GM18505 (cell line): ENCODE measurements around the gene COX6B2.
"Not testable (repeated sequence)": the region's sequence is repeated elsewhere in the genome, so short reads cannot be mapped to it uniquely, and the experiment has no call there.

Experiments
- ATAC-seq: cut with Tn5 transposase; IDR thresholded peaks from one replicate; pipeline ENCODE4 v1.9.1; 2021; ENCODE audit not compliant: unreplicated experiment
- POLR2A ChIP-seq: IDR thresholded peaks from 4 replicates; pipeline ENCODE4 v1.6.1; 2011; ENCODE audit warnings: borderline replicate concordance; ENCODE audit not compliant: insufficient read depth, insufficient read length; ENCODE audit errors: extremely low read depth

COX6B2 gene

DNA sequence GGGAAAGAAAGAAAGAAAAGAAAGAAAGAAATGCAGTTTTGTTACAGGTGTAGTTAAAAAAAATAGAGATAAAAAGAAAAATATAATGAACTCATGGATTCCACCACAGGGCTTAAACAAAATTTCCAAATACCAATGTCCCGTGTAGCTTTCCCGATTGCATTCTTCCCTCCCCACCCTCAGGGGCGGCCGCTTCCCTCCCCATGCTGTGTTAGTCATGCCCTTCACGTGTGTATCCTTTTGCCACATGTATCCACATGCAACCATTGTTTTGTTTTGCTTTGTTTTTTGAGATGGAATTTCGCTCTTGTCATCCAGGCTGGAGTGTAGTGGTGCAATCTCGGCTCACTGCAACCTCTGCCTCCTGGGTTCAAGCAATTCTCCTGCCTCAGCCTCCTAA lies 18.4 kb downstream of the COX6B2 start:
- TF ChIP-seq POLR2A: no peak
- ATAC-seq: no peak

DNA sequence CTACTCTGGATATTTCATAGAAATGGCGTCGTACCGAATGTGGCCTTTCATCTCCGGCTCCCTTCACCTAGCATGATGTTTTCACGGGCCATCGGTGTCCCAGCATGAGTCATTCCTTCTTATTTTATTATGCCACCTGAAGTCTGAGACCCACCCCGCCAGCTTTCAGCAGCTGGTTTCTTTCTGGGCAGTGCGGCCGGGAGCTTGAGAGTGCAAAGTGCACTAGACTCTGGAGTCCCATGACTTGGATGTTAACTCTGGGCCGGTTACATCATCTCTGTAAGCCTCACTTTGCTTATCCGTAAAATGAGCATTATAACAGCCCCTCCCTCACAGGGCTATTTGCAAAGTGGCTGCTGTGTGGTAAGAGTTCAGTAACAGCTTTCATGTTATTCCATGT lies 20.6 kb downstream of the COX6B2 start:
- no peak for TF ChIP-seq POLR2A
- no peak for ATAC-seq

DNA sequence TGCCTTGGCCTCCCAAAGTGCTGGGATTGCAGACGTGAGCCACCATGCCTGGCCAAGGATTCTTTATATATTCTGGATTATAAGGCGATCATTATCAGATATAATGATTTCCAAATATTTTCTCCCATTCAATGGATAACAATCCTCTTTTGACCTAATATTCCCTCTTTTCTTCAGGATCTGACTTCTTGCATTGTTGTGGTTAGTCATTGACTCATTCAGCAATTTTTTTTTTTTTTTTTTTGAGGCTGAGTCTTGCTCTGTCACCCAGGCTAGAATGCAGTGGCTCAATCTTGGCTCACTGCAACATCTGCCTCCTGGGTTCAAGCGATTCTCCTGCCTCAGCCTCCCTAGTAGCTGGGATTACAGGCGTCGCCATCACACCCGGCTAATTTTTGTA lies 24.7 kb downstream of the COX6B2 start:
- ATAC-seq: not testable (repeated sequence)

DNA sequence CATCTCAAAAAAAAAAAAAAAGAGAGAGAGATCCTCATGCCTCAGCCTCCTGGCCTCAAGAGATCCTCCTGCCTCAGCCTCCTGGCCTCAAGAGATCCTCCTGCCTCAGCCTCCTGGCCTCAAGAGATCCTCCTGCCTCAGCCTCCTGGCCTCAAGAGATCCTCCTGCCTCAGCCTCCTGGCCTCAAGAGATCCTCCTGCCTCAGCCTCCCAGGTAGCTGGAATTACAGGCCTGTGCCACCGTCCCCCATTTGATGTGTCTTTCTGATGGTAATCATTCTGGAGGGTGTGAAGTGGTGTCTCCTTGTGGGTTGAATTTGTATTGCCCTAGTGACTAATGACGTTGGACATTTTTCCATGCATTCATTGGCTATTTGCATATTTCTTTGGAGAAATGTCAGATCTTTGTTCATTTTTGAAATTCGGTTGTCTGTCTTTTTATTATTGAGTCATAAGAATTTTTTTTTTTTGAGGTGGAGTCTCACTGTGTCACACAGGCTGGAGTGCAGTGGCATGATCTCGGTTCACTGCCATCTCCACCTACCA lies 25.7 kb downstream of the COX6B2 start:
- not testable (repeated sequence) for ATAC-seq

DNA sequence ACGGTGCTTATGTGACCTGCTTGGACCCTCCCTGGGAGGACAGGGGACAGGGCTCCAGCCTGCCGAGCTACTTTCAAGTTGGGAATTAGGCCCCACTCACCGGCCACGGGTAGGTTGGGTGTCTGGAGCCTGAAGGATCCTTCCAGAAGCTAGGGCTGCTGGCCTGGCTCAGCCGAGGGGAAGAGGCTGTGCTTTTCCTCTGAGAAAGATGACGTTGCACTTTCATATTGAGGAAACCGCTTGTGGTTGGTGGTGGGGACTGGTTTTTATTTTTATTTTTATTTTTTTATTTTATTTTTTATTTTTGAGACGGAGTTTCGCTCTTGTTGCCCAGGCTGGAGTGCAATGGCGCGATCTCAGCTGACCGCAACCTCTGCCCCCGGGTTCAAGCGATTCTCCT lies 29.3 kb downstream of the COX6B2 start, which contains the start of gene TMEM150B:
TSS of gene TMEM150B (minus strand) at position 170 of the 400 bp plus-strand sequence. CDS start 4,305 bp downstream, outside the sequence.
- no peak for TF ChIP-seq POLR2A
- ATAC-seq: no peak

DNA sequence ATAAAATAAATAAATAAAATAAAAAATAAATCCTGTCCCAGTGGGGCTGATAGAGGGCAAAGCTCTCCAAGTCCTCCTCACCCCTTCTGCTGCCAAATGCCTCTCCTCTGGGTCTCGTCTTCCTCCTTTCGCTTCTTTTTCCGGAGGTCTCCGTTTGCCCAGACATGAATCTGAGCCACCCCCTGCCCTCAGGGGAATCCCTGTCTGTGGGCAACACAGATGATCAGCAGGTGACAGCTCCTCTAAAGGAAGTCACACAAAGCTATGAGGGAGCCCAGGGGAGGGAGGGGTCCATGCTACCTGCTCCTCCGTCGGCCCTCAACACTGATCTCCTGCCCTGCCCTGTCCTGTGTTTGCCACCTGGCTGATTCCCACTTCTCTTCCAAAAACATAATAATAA lies 29.9 kb downstream of the COX6B2 start:
- no peak for TF ChIP-seq POLR2A
- ATAC-seq: no peak

DNA sequence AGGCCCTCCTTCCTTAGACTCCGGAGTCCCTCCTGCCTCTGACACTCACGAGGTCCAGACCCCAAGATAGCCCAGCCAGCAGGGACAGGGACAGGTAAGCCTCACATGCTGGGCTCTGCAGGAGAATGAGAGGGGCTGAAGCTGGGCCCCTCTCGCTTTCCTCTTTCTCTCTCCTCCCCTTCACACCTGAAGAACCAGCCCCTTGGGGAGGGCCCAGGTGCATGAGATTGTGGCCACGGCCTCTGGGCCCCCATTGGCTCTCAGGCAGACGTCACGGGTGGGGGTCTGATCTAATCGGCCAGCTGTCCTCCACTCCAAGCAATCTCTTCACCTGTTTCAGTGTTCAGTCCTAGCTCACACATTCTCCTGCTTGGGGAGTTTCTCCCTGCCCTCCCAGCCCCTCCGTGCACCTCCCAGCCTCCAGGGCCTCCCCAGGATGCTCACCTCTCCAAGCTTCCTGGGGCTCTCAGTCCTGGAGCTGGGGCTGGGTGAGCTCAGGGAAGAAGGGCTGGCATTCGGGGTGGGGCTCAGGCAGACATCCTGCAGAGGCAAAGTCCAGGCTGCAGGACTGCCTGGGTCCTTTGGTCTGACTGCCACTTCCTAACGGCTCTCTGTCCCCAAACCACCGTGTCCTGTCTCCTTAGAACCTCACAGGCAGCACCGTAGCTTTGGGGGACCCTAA lies 32.2 kb downstream of the COX6B2 start:
- no peak for ATAC-seq
- TF ChIP-seq POLR2A: no peak

DNA sequence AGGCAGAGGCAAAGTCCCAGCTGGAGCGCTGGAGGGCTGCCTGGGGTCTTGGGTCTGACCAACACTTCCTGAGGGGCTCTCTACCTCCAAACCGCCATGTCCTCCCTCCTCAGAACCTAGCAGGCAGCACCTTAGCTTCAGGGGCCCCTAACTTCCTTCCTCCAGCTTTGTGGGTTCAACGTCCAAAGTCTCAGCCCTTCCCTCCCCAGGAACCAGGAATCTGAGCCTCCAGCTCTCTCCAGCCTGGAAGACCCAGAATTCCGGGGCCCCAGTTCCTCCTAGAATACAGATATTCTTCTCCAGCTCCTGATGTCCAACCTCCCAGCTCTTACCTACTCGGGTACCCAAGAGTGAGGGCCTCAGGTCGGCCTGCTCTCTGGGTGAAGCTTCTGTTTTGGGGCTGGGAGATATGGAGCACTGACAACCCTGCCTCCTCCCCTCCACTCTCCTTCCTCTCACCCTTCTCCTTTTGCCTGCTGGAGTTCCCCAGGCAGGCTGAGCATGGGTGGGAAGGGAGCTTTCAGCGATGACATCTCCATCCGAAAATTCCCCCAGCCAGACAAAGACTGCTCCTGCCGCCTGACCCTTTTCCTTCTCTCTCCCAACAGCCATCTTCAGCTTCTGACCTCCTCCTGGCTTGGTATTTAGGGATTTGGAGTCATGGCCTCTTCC lies 32.9 kb downstream of the COX6B2 start:
- ATAC-seq: no peak
- TF ChIP-seq POLR2A: no peak

DNA sequence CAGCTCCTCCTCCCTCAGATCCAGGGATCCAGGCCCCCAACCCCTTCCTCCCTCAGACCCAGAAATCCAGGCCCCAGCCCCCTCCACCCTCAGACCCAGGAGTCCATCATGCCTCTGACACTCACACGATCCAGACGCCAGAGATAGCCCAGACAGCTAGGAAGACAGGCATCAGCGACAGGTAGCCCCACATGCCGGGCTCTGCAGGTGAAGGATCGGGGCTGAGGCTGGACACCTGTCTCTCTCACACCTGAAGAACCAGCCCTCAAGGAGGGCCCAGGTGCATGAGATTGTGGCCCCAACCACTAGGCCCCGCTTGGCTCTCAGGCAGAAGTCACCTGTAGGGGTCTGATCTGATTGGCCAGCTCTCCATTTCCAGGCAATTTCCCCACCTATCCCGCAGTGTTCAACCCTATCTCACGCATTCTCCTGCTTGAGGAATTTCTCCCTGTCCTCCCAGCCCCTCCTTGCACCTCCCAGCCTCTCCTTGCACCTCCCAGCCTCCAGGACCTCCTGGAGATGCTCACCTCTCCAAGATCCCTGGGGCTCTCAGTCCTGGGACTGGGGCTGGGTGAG lies 33.6 kb downstream of the COX6B2 start:
- ATAC-seq: no peak
- TF ChIP-seq POLR2A: no peak

DNA sequence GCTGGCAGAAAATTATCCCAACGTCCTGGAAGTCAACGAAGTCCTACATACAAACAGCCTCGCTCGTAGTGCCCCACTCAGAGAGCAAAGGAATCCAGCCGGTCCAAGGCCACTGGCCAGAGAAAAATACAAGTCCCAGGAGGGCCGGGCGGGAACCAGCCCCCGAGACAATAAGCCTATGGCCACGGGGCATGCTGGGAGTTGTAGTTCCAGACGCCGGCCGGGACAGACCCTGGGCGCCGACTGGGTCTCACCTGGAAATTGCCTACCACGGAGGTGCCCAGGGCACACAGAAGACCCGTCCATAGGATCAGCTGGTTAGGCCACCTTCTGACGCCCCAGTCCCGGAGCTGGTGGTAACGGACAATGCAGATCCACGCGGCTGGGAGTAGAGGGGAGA lies 34.7 kb downstream of the COX6B2 start:
- no peak for ATAC-seq
- no peak for TF ChIP-seq POLR2A

DNA sequence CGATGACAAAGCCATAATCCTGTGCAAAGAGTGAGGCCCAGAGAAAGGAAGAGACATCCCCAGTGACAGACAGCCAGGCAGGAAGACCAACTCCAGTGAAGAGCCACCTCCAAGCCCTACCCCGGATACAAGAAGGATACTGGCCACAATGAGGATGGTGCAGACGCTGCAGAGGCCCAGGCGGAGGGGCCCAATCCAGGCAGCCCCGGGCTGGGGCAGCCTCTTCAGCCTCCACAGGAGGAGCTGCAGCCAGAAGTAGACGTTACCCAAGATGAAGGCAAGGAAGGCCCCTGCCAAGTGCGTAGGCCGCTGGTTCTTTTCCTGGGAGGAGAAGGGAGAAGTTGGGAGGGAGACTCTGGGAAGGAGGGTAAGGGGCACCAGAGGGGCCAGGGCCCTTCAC lies 37.9 kb downstream of the COX6B2 start:
- TF ChIP-seq POLR2A: no peak
- no peak for ATAC-seq

DNA sequence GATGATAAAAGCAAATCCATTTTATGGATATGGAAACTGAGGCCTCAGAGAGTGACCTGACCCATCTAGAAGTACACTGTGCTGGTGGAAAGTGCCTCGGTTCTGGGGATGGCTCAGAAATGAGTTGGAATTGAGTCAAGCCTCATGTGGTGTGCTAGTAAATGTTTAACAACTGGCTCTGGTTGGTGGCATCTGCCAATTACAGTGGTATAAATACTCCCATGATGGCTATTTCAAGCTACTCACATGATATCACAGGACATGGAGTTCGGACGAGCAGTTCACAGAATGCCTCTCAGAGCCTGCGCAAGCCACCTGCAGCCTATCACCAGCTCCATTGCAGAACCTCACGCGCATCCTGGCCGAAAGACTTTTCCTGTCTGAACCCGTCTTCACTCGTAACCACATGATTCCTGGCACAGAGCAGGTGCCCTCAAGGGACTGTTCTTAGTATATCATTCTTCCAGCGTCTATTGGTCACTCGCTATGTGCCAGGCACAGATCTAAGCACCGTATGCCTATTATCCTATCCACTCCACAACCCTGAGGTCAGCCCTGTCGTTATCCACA lies 38.5 kb downstream of the COX6B2 start:
- TF ChIP-seq POLR2A: no peak
- ATAC-seq: no peak

DNA sequence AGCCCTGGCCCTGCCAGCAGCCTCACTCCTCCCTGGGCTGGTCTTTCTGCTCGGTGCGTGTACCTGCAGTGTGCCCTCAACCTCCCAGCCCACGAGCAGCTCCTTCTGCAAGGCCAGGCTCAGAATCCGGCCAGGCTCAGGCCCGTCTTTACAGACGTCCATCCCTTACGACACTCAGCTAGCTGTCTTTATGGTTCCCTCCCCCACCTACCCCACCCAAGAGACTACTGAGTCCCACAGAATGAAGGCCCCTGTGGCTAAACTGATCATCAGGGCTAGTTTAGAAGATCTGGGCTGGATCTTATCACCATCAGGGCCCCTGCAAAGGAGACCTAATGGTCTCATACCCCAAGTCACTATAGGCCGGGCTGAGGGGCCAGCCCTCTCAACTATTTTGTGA lies 40.1 kb downstream of the COX6B2 start:
- TF ChIP-seq POLR2A: no peak
- no peak for ATAC-seq

DNA sequence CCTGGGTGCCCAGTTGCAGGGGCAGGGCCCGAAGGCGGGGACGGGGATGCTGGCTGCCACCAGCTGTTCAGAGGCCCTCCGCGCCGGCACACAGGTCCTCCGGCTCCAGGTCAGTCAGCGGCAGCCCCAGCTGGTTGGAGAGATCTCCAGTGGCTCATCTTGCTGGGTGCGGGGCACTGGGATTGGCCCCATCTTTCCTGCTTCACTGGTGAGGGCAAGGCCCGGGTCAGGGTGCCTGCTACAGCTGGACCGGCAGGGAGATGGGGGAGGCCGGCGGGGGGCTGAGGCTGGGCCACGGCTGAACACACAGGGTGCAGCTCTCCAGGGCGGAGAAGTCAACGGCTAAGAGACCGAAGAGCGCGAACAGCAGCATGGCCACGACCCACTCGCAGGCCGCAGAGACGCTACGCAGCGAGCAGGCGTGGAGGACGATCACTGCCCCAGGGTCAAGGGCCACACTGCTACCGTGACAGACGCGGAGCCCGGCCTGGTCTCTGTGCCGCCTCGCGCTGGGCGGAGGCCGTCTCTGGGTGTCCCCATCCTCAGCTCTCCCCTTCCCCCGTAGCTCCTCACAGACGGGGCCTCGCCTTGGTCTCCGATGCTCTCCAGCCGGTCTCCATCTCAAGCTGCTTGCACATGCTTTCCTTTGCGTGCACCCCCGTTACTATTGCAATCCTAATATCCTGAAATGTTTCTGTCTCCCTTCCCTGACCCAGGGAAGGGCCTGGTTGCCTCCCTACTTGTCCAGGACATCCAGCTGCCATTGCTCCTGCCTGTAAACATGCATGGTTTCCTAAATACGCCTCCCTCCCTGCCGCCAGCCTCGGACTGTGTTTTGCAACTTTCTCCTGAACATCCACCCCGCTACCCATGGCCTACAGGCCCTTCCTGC lies 41.7 kb downstream of the COX6B2 start:
- TF ChIP-seq POLR2A: no peak
- ATAC-seq: no peak

DNA sequence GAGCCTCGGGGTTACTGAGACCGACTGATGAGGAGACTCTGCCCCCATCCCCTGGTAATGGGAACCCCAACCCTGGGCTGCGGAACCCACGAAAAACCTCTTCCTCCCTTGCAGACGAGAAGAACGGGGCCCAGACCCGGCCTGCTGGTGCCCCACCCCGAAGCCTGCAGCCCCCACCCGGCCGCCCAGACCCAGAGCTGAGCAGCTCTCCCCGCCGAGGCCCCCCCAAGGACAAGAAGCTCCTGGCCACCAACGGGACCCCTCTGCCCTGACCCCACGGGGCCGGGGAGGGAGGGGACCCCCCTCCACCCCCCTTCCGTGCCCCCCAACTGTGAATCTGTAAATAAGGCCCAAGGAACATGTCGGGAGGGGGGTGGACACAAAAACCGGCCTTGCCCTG lies 42.7 kb downstream of the COX6B2 start:
- TF ChIP-seq POLR2A: no peak

More for the DNA sequence above, 42.7 kb downstream of the COX6B2 start:
- ATAC-seq: no peak
